H9 (cell line): ENCODE data around the gene CSRP3. TPM values are rescaled to one million over a fixed set of nuclear protein-coding genes. Genes with fewer than 3 reads are reported as not detected.

ENCODE experiments used
- DNase-seq: peaks from one replicate; pipeline ENCODE4 v3.0.0-alpha.2; 2017
- H2AFZ ChIP-seq: one replicate; pipeline ENCODE4 v1.6.1; 2013; ENCODE audit warnings: mild to moderate bottlenecking, low read length, control low read depth, moderate library complexity
- H2AK5ac ChIP-seq: 2 replicates; pipeline ENCODE4 v1.6.1; 2013; ENCODE audit warnings: low read length, control low read depth, mixed read lengths; ENCODE audit not compliant: insufficient read length
- H2BK120ac ChIP-seq: one replicate; pipeline ENCODE4 v1.6.1; 2013; ENCODE audit warnings: low read depth, mild to moderate bottlenecking, low read length, control low read depth, inconsistent platforms; ENCODE audit not compliant: poor library complexity, severe bottlenecking
- H2BK12ac ChIP-seq: 2 replicates; pipeline ENCODE4 v1.6.1; 2013; ENCODE audit warnings: low read length, control low read depth, mixed read lengths, low read depth; ENCODE audit not compliant: insufficient read length
- H2BK15ac ChIP-seq: 2 replicates; pipeline ENCODE4 v1.6.1; 2013; ENCODE audit warnings: low read depth, low read length, control low read depth
- H2BK20ac ChIP-seq: one replicate; pipeline ENCODE4 v1.6.1; 2013; ENCODE audit warnings: low read depth, mild to moderate bottlenecking, low read length, control low read depth, inconsistent platforms; ENCODE audit not compliant: poor library complexity, severe bottlenecking
- H2BK5ac ChIP-seq: 2 replicates; pipeline ENCODE4 v1.6.1; 2013; ENCODE audit warnings: low read length, control low read depth, mixed read lengths; ENCODE audit not compliant: insufficient read length
- H3K14ac ChIP-seq: 2 replicates; pipeline ENCODE4 v1.6.1; 2013; ENCODE audit warnings: low read length, control low read depth; ENCODE audit not compliant: insufficient read depth
- H3K18ac ChIP-seq: 2 replicates; pipeline ENCODE4 v1.6.1; 2013; ENCODE audit warnings: low read depth, mild to moderate bottlenecking, mixed read lengths, low read length, control low read depth; ENCODE audit not compliant: insufficient read length
- H3K23ac ChIP-seq: 2 replicates; pipeline ENCODE4 v1.6.1; 2013; ENCODE audit warnings: low read length, control low read depth, mixed read lengths, low read depth; ENCODE audit not compliant: insufficient read length
- H3K23me2 ChIP-seq: 2 replicates; pipeline ENCODE4 v1.6.1; 2013; ENCODE audit warnings: low read depth, mild to moderate bottlenecking, mixed read lengths, low read length, control low read depth; ENCODE audit not compliant: insufficient read length, poor library complexity, severe bottlenecking
- H3K27ac ChIP-seq: 2 replicates; pipeline ENCODE4 v1.5.1; 2013; ENCODE audit warnings: low read length, control low read depth, mixed read lengths, low read depth; ENCODE audit not compliant: insufficient read length
- H3K27me3 ChIP-seq: 2 replicates; pipeline ENCODE4 v1.6.1; 2013; ENCODE audit warnings: low read length, control low read depth, inconsistent platforms; ENCODE audit not compliant: insufficient read depth
- H3K4ac ChIP-seq: 2 replicates; pipeline ENCODE4 v1.6.1; 2013; ENCODE audit warnings: low read depth, mild to moderate bottlenecking, control low read depth, inconsistent platforms, low read length, moderate library complexity
- H3K4me1 ChIP-seq: 2 replicates; pipeline ENCODE4 v1.6.1; 2013; ENCODE audit warnings: low read length, control low read depth, inconsistent platforms; ENCODE audit not compliant: insufficient read depth
- H3K4me2 ChIP-seq: 2 replicates; pipeline ENCODE4 v1.6.1; 2013; ENCODE audit warnings: low read length, control low read depth, mixed read lengths; ENCODE audit not compliant: insufficient read length, insufficient read depth
- H3K56ac ChIP-seq: 2 replicates; pipeline ENCODE4 v1.6.1; 2013; ENCODE audit warnings: low read depth, mild to moderate bottlenecking, mixed read lengths, low read length, control low read depth; ENCODE audit not compliant: insufficient read length
- H3K79me1 ChIP-seq: 2 replicates; pipeline ENCODE4 v1.6.1; 2013; ENCODE audit warnings: low read depth, mild to moderate bottlenecking, moderate library complexity, low read length, control low read depth, inconsistent platforms; ENCODE audit not compliant: insufficient read depth, poor library complexity, severe bottlenecking
- H3K79me2 ChIP-seq: 2 replicates; pipeline ENCODE4 v1.6.1; 2013; ENCODE audit warnings: low read length, control low read depth, inconsistent platforms; ENCODE audit not compliant: insufficient read depth
- H3K9ac ChIP-seq: 2 replicates; pipeline ENCODE4 v1.6.1; 2013; ENCODE audit warnings: low read length, control low read depth, mixed read lengths; ENCODE audit not compliant: insufficient read length; ENCODE audit errors: extremely low read depth
- H3K9me3 ChIP-seq: one replicate; pipeline ENCODE4 v1.6.1; 2013; ENCODE audit warnings: low read depth, low read length, inconsistent platforms; ENCODE audit not compliant: control insufficient read depth
- H3T11ph ChIP-seq: one replicate; pipeline ENCODE4 v1.6.1; 2013; ENCODE audit warnings: mild to moderate bottlenecking, low read length, control low read depth, inconsistent platforms
- H4K20me1 ChIP-seq: one replicate; pipeline ENCODE4 v1.6.1; 2013; ENCODE audit not compliant: control insufficient read depth, insufficient read length, insufficient read depth
- H4K5ac ChIP-seq: 2 replicates; pipeline ENCODE4 v1.6.1; 2013; ENCODE audit warnings: low read depth, mild to moderate bottlenecking, mixed read lengths, low read length, control low read depth; ENCODE audit not compliant: insufficient read length
- H4K8ac ChIP-seq: replicated peaks from 2 replicates; pipeline ENCODE4 v1.6.1; 2013; ENCODE audit warnings: low read length, control low read depth, mixed read lengths, low read depth; ENCODE audit not compliant: insufficient read length
- H4K91ac ChIP-seq: 2 replicates; pipeline ENCODE4 v1.6.1; 2013; ENCODE audit warnings: low read depth, mild to moderate bottlenecking, moderate library complexity, mixed read lengths, low read length, control low read depth; ENCODE audit not compliant: insufficient read length
- H3K27ac Mint-ChIP-seq, 3 experiments: 2 replicates in 2 of 3; 3 replicates in 1 of 3; pipeline ENCODE4 v1.8.0; 2020 to 2021; ENCODE audit warnings: mixed read lengths in 3 of 3, mild to moderate bottlenecking in 1 of 3, moderate library complexity in 1 of 3
- H3K27me3 Mint-ChIP-seq: 2 replicates; pipeline ENCODE4 v1.8.0; 2021; ENCODE audit warnings: low read depth, mild to moderate bottlenecking, moderate library complexity, mixed read lengths
- H3K36me3 Mint-ChIP-seq, 3 experiments: 2 replicates in 2 of 3; 3 replicates in 1 of 3; pipeline ENCODE4 v1.8.0; 2020 to 2021; ENCODE audit warnings: low read depth in 3 of 3, mixed read lengths in 3 of 3; ENCODE audit not compliant: insufficient read depth in 1 of 3
- H3K4me1 Mint-ChIP-seq, 2 experiments: 2 replicates each; pipeline ENCODE4 v1.8.0; 2020; ENCODE audit warnings: mixed read lengths in 2 of 2
- H3K4me3 Mint-ChIP-seq, 2 experiments: 2 replicates in 1 of 2; 3 replicates in 1 of 2; pipeline ENCODE4 v1.8.0; 2020 to 2021; ENCODE audit warnings: mild to moderate bottlenecking in 2 of 2, mixed read lengths in 2 of 2, moderate library complexity in 1 of 2
- H3K9me3 Mint-ChIP-seq, 2 experiments: 2 replicates in 1 of 2; 3 replicates in 1 of 2; pipeline ENCODE4 v1.8.0; 2020; ENCODE audit warnings: mild to moderate bottlenecking in 2 of 2, mixed read lengths in 2 of 2, moderate library complexity in 1 of 2
- CTCF ChIP-seq: fragments of 200-600 bp; sonication (generic); conservative IDR thresholded peaks from 3 replicates; pipeline ENCODE4 v1.8.0; 2021; ENCODE audit warnings: antibody characterized with exemption, mild to moderate bottlenecking
- WGBS: extraction: QIAGEN DNeasy Blood & Tissue Kit; methylation state at CpG from one replicate; pipeline ENCODE4 v1.1.7; 2013; ENCODE audit warnings: missing lambda C conversion rate, low lambda C conversion rate, mixed read lengths; ENCODE audit not compliant: insufficient read length; ENCODE audit errors: extremely low coverage; 5-methylcytosine and 5-hydroxymethylcytosine counted together
- total RNA-seq: library from RNA; stranded (reverse); gene quantifications from 2 replicates; pipeline ENCODE4 v1.2.1, GENCODE V29; 2021

The CSRP3 gene
- total RNA-seq, 1 experiment from 2014 or later: not detected

- peaks cover 0 to 3% (median 0%) of the 10 kb centered on the region in 3 experiments; a peak in 1 of 7 replicates for H3K36me3 Mint-ChIP-seq
Observed at GRCh38 chr11:19199048-19199447, 2.7 kb downstream of the CSRP3 start.

More at GRCh38 chr11:19199048-19199447, 2.7 kb downstream of the CSRP3 start:
- no peak overlapping the region for H3K4me2 ChIP-seq
- H3T11ph ChIP-seq: no peak overlapping the region
- H3K4ac ChIP-seq: no peak overlapping the region
- H3K23ac ChIP-seq: no peak overlapping the region
- H3K79me2 ChIP-seq: no peaks in the 10 kb centered on the region
- H3K27ac ChIP-seq: no peak overlapping the region
- H3K23me2 ChIP-seq: no peaks in the 10 kb centered on the region
- no peak overlapping the region for H2BK5ac ChIP-seq
- Mint-ChIP-seq H3K27me3 (peaks cover 5% of the 10 kb centered on the region; the same call in 1 of the 2 replicates), H3K4me1 (no peaks in the 10 kb centered on the region), H3K9me3 (peaks cover 0 to 7% of the 10 kb centered on the region in 2 experiments; a peak in 2 of 5 replicates), H3K27ac (no peak overlapping the region), H3K4me3 (no peak overlapping the region)
- no peak overlapping the region for H3K56ac ChIP-seq
- no peak overlapping the region for H4K8ac ChIP-seq
- no peaks in the 10 kb centered on the region for H4K20me1 ChIP-seq
- H3K18ac ChIP-seq: no peak overlapping the region
- no peak overlapping the region for H2BK12ac ChIP-seq
- WGBS: no CpG with 5 or more reads among the region's 7 CpGs
- no peaks in the 10 kb centered on the region for H3K9me3 ChIP-seq
- no peak overlapping the region for H4K91ac ChIP-seq
- H2BK120ac ChIP-seq: no peak overlapping the region
- no peak overlapping the region for H2BK15ac ChIP-seq
- H3K27me3 ChIP-seq: no peaks in the 10 kb centered on the region
- no peak for TF ChIP-seq CTCF
- no peaks in the 10 kb centered on the region for H3K4me1 ChIP-seq
- no peak overlapping the region for H2BK20ac ChIP-seq
- no peak for DNase-seq
- no peak overlapping the region for H3K14ac ChIP-seq
- H3K79me1 ChIP-seq: no peaks in the 10 kb centered on the region
- H4K5ac ChIP-seq: no peak overlapping the region
- no peak overlapping the region for H2AK5ac ChIP-seq
- no peak overlapping the region for H3K9ac ChIP-seq
- H2AFZ ChIP-seq: no peak overlapping the region
